Esophagus squamous epithelium (tissue), 4 donors: ENCODE results near the gene UCP2.

Experiments used
- CTCF ChIP-seq, 6 experiments: fragments of 450-650 bp in 4 of 6; fragments of 200-600 bp in 2 of 6; sonication (generic) in 2 of 6; IDR thresholded peaks; one replicate each; pipeline ENCODE4 v1.5.1; 2016 to 2019; ENCODE audit warnings: antibody characterized with exemption in 6 of 6, mild to moderate bottlenecking in 4 of 6, moderate library complexity in 4 of 6
- POLR2A ChIP-seq, 4 donors: fragments of 450-650 bp; IDR thresholded peaks; one replicate each; pipeline ENCODE4 v1.6.1; 2017; ENCODE audit warnings: antibody characterized with exemption in 4 of 4, mild to moderate bottlenecking in 4 of 4, moderate library complexity in 3 of 4

DNA sequence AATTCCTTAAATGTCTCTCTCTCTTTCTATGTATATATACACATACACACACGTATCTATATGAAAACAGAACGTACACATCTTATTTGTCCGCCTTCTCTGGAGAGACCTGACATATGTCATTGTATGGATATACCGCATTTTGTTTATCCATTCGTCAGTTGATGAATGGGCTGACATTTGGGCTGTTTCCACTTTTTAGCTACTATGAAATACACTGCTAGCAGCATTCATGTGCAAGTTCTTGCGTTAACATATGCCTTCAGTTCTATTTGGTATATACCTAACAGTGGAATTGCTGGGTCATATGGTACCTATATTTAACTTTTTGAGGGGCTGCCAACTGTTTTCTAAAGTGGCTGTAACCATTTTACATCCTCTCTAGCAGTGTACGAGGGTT lies 49.9 kb downstream of the UCP2 start:
- TF ChIP-seq CTCF (IDR thresholded peaks at IDR 0.05) (no peak), POLR2A (IDR thresholded peaks at IDR 0.05) (no peak)
